Fibroblast of skin of left biceps (primary cell): ENCODE measurements around the gene ENTPD2.

Experiments
- DNase-seq, 2 experiments: peaks; one replicate each; pipeline ENCODE4 v3.0.0-alpha.2; 2013; ENCODE audit warnings: low read depth in 2 of 2

Gene ENTPD2

DNA sequence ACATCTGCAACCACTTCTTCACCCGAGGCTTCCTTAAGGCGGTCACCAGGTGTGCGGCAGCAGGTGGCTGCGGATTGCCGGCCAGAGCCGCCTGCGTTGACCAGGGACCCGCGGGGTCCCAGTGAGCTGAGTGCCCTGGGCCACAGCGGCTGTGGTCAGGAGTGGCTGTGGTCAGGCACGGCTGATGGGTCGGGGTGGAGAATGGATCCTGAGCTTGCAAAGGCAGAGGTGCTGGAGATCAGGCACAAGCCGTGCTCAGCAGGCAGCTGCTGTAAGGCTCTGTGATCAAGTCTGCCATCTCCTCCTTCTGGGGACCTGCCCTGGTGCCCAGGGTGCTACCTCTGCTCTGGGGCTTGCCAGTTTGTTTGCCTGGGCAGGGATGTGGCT lies 25.5 kb upstream of the ENTPD2 start:
- no peak for DNase-seq

DNA sequence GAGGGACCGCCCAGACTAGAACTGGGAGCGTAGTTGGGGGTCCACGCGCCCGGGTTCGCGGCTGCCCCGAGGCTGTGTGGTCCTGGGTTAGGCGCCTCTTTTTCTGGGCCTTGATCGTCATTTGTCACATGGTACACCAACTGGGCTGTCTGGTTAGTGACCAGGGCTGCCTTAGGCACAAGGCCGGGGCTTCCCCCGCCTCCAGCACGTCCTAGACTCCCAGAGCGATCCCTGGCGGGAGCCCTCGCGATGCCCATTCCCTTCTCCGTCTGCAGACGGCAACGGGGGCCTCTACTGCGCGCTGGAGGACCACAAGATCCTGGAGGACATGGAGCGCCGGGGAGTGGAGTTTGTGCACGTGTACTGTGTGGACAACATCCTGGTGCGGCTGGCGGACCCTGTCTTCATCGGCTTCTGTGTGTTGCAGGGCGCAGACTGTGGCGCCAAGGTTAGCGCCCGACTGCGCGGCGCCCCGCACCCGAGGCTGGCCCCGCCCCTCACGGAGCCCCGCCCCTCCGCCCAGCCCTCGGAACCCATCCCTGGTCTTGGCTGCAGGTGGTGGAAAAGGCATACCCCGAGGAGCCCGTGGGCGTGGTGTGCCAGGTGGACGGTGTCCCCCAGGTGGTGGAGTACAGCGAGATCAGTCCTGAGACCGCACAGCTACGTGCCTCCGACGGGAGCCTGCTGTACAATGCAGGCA lies 25.0 kb upstream of the ENTPD2 start:
- no peak for DNase-seq

DNA sequence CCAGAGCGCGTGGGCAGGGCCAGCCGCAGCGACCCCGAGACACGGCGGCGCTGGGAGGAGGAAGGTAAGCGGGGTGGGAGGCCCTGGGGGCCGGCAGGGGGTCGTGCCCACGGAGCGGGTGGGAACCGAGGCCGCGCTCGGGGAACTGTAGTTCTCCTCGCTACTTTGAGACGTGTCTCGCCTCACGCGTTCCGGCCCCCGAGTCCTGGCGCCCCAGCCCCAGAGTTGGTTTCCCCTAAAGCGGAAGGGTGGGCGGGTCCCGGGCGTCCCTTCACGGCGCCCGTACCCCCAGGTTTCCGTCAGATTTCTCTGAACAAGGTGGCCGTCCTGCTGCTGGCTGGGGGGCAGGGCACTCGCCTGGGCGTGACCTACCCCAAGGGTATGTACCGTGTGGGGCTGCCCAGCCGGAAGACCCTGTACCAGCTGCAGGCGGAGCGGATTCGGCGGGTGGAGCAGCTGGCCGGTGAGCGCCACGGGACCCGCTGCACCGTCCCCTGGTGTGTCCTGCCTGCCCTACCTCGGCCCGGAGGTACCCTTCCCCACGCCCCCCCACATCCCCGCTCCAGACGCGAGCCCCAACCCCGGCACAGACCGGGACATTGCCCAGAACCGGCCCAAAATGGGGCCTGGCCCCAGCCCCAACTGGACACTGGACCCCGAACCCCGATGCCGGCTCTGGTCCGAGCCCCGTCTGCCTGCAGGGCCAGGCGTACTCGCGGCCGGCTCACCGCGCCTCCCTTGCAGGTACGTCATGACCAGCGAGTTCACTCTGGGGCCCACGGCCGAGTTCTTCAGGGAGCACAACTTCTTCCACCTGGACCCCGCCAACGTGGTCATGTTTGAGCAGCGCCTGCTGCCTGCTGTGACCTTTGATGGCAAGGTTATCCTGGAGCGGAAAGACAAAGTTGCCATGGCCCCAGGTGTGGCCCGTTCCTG lies 24.2 kb upstream of the ENTPD2 start:
- DNase-seq: no peak

DNA sequence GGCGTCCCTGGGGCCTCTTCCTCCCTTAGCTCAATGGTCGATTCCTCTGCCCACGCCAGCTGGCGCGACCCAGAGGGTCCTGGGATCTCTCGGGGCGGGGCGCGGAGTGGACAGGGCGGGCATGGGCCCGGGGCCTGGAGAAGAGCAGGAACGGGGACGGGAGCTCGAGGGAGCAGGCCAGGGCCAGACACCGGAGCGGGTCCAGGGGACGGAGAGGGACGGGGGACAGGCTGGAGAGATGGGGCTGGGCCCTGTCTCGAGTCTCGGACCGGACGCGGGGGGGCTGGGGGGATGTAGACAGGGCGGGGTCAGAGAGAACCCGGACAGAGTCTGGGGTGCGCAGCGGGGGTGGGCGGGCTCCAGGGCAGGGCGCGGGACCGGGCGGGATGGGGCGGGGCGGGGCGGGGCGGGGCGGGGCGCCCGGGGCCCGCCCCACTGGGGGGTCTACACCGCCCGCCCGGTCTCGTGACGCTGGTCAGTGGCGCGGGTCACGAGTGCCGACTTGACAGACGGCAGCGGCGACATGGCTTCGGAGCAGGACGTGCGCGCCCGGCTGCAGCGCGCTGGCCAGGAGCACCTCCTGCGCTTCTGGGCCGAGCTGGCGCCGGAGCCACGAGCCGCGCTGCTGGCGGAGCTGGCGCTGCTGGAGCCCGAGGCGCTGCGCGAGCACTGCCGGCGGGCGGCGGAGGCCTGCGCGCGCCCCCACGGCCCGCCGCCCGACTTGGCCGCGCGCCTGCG lies 23.3 kb upstream of the ENTPD2 start, which contains the start of gene UAP1L1:
TSS of gene UAP1L1 (plus strand) at position 508 of the 738 bp plus-strand sequence. CDS start at position 524, 16 bp downstream.
- no peak for DNase-seq

DNA sequence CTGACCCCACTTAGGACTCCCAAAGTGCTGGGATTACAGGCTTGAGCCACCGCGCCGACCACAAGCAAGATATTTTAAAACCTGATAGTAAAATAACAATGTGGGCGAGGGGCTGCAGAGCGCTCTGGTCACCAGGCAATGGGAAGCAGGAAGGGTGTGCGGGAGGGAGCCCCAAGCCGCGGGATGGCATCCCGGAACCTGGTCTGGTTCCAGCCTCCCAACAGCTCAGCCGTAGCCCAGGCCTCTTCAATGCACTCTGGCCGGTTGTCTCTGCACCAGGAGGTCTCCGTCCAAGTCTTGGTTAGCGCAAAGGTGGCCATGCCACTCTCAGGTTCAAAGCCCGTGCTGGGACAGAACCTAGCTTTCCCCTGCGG lies 22.8 kb upstream of the ENTPD2 start:
- no peak for DNase-seq

DNA sequence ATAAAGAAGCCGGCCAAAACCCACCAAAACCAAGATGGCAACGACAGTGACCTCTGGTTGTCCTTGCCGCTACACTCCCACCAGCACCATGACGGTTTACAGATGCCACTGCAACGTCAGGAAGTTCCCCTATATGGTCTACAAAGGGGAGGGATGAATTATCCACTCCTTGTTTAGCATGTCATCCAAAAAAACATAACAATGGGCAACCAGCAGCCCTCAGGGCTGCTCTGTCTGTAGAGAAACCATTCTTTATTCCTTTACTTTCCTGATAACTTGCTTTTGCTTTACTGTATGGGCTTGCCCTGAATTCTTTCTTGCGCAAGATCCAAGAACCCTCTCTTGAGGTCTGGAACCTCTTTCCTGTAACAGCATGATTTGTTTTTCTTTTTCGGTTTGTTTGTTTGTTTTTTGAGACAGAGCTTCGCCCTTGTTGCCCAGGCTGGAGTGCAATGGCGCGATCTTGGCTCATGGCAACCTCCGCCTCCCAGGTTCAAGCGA lies 21.5 kb upstream of the ENTPD2 start:
- no peak for DNase-seq

DNA sequence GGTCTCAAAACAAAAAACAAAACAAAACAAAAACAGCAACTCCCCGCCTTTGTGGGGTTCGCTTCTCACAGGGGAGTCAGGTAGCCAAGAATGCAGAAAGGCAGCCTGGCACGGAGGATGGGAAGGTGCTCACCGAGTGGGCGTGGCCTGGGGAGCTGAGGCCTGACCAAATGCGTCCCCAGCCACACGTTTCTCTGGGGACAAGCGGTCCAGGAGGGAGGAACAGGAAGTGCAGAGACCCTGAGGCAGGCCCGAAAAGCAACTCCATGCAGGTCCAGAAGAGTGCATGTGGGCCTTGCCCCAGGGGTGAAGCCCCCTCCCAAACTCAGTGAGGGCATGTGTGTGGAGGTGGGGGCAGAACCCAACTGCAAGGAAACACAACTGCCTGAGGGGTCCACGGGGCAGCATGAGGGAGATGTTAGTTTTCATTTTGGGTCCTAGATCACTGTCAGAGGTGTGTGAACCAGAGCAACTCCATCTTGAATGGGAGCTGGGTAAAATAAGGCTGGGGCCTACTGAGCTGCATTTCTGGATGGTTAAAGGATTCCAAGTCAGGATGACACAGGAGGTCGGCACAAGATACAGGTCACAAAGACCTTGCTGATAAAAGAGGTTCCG lies 20.9 kb upstream of the ENTPD2 start:
- no peak for DNase-seq

DNA sequence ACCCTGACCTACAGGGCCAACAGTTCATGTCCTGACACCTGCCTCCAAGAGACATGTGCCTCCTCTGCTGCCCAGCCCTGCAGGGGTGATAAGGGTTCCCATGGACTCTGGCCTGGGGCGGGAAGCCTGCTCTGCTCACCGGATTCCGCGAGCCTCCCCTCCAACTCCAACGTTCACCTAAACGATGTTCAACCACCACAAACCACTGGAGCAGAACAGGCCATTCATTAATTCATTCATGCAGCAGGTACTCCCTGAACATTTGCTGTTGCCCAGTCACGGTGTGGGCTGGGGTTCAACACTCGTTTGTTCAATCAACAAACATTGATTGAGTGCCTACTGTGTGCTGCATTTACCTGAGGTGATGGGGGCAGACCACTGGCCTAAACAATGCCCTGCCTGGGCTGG lies 20.1 kb upstream of the ENTPD2 start:
- no peak for DNase-seq

DNA sequence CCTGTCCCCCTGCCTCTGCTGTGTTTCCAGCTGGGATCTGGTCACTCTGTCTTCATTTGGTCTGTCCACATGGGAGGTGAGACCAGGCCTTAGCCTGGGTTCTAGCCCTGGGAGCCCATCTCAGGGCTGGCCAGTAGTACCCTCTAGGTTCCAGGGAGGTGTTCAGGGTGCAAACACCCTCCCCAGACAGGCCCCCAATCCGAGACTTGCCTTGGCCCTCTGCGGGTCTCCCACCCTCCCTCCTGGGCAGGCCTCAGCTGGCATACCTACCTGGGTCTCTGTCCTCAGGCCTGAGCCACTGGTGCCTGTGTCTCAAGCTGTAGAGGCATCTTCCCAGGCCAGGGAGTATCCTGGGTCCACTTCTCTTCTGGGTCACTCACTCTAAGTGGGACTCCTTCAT lies 17.4 kb upstream of the ENTPD2 start:
- DNase-seq: no peak

DNA sequence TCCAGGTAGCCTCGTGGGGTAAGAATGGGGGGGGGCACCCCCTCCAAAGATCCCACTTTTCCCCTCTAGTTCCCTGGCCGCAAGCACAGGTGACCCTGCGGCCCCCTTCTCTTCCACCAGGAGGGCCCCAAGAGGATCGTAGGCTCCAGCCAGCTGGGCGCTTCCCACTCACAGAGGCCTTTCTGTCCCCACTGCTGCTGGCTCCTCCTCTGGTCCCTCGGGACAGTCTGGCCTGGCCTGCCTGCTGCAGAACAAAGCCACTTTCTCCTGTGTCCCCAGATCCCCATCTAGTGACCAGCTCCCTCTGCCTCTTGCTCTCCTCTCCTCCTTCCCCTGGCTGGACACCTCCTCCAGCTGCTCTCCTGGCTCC lies 17.0 kb upstream of the ENTPD2 start:
- DNase-seq: no peak

DNA sequence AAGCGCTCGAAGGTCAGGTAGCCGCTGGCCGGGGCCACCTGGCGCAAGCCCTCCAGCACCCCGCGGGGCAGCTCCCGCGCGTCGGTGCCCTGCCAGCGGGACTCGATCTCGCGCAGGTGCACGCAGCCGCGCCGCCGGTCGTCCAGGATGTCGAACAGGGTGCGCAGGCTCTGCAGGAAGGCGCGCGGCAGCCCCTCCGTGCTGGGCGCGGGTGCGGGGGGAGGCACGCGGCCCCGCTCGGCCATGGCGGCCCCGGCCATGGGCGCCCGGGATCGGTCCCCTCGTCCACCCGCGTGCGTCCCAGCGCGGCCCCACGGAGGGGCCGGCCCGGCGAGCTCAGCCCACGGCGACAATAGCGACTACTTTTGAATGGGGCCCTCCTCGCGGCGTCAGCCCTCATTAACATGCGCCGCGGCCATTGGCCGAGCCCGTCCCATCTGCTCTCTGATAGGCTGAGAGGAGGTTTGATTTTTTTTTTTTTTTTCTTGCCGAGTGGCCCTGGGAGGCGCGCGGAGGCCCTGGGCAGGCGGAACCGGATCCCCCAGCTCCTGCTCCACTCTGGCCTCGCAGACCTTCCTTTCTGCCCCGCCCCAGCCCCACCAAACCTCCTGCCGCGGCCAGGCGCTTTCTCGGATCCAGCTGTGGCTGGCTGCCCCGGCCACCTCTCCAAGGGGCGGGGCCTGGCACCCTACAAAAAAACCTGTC lies 16.5 kb upstream of the ENTPD2 start, which contains the start of gene SAPCD2:
TSS of gene SAPCD2 (minus strand) at position 357 of the 705 bp plus-strand sequence. CDS start at position 260, 97 bp downstream.
- DNase-seq: no peak

DNA sequence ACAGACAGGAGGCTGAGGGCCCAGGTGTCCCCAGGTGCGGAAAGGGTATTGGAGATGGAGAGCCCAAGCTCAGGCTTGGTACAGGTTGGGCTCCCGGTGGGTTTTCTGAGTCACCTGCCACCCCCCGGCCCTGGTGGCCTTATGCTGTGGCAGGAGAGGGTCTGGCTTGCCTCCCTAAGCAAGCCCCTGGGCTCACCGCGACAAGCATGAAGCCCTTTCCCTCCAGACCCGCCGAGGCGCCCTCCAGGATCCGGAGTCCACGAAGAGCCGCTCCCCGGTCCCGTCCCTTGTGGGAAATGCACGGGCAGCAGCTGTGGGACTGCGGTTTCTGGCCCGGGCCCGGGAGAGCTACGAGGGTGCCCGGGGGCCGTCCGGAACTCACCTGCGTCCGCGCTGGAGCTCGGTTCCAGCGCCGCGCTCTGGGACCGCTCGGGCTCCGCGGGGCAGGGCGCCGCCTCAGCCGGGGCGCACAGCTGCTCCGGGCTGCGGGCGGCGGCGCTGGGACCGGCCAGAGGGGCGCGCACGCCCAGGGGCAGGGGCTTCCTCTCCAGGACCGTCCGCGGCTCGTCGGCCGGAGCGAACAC lies 15.7 kb upstream of the ENTPD2 start:
- no peak for DNase-seq

DNA sequence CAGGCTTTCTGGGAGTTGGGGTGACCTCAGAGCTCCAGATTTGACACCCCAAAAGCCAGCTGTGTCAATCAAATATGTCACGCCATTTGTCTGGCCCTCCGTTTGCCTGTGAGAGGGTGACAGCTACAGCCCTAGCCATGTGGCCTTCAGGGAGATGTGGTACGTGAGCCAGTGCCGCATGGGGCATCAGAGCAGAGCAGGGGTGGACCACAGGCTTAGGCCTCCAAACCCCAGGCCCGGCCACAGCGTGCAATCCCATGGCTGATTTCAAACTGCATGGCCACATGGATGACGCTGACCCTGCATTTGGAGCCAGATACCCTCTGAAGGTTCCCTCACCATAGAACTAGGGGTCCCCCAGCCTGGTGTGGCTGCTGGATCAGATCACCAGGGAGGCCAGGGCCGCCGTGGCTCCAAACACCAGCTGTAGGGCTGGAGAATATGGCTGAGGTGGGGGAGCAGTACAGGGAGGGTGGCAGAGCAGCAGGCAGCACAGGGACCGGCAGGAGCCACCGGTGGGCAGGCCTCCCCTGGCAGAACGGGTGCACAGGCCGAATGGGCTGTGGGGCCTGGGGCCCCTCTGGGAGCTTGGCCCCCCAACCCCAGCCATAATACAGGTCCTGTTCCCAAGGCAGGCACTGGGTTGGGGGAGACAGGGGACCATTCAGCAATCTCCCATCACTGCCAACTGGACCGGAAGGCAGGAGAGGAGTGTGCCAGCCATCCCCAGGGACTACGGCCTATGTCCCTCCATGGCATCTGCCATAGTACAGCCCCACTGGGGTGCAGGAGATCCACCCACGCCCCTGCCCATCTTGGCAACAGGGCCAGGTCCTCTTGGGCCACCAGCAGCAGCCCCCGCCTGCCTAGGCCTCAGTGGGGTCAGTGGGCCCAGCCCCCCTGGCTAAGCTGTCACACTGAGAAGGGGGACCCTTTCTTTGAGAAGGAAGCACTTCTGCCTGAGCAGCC lies 15.0 kb upstream of the ENTPD2 start:
- DNase-seq: no peak

DNA sequence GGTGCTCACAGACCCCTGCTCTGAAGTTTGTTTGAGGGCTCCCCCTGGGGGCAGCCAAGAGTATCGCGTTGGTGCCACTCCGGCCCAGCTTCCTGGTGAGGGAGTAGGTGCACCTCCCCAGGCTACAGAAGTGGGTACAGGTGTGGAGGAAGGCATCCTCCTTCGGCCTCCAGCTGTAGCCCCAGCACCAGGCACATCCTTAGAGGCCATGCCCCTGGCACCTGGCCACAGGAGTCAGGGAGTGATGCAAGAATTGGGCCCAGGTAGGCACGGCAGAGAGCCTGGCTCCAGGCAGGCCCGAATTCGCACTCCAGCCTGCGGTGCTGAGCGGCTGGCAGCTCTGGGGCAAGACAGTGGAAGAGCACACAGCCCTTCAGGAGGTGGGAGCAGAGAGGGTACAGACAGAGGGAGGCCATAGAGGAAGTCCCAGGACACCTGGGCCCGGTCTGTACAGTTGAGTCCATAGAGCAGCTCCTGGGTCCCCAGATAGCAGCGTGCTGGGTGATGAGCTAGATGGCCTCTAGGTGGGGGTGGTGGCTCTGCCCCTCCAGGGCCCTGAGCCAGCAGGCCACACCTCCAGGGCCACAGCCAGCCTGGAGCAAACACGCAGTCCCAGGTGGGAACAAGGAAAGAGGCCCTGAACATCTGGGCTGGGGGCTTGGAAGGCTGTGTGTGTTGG lies 14.1 kb upstream of the ENTPD2 start:
- no peak for DNase-seq

DNA sequence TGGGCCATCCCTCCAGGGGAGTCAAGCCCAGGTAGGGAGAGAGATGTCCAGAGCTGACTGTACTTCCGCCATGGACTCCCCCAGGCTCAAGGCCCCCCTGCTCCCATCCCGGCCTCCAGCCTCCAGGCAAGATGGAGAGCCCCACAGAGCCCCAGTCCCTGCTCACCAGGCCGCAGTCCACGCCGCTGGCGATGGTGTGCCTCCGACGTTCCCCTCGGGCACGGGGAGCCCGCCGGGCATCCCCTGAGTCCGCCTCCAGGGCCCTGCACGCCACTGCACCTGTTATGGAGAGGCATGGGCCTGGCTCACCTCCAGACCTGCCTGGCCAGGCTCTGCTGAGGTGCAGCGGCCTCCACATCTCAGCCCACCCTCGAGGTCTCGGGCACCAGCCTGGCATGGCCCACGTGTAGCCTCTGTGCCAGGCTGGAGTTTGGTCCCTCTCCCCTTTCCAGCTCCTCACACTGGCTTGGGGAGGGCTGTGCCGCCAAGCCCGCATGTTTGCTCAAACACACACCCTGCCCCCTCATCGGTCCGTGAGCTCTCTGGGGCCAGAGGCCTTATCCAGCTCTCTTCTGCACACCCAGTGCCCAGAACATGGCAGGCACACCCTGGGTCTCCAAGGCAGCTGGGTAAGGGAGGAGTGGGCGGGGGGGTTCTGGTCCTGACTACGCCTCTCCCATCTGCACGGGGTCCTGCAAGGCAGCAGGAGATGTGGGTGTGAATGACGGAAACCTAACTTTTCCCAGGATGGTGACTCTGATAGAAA lies 12.4 kb upstream of the ENTPD2 start:
- no peak for DNase-seq

DNA sequence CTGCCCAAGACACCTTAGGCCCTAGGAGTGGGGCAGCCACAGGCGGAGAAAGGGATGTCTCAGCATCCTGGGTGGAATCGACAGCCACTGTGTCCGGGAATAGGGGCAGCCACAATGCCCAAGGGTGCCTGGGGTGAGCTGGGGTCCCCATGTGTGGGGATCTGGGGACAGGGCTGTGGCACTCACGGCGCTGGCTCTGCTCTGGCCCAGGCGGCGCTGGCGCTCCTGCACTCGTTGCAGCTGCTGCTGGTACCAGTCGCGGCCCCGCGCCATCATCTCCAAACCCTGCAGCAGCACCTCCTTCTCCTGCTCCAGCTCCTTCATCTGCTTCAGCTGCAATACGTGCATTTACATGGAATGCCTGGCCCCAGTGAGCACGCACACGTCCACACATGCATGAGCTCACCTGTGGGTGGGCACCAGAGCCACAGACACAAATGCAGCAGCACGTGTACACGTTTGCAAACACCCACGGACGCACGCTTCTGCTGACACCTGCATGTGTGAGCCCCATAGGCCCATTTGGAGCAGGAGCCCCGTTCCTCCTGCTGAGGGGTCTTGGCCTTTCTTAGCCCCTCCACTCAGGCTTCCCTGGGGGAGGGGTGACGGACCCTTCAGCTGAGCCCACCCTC lies 11.6 kb upstream of the ENTPD2 start:
- no peak for DNase-seq

DNA sequence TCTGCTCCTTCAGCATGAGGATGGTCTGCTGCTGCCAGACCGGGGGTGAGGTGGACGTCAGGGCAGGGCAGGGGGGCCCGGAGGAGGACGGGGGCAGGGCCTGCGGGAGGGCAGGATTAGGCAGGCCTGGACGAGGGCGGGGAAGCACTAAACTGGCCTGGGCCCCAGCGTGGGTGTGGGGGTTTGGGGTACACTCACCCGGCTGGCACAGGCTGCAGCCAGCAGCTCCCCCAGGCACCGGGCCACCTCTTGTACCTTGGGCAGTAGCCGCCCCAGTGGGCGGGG lies 11.0 kb upstream of the ENTPD2 start:
- no peak for DNase-seq
